GM23338 (cell line): Measurements from ENCODE around the gene TOM1L2. TPM values are rescaled to one million over a fixed set of nuclear protein-coding genes. Genes with fewer than 3 reads are reported as not detected.
A peak's percentile ranks its signal among the peaks of the same experiment; 100 is the strongest.

ENCODE experiments used
- ATAC-seq: fragments of 200-7000 bp; cut with Tn5 transposase; 3 replicates; pipeline ENCODE4 v1.9.1; 2020
- DNase-seq: peaks from one replicate; pipeline ENCODE4 v3.0.0-alpha.2; 2015; ENCODE audit warnings: low spot score
- H2AFZ ChIP-seq: fragments of 200-600 bp; sonication (generic); 2 replicates; pipeline ENCODE4 v1.8.0; 2016; ENCODE audit warnings: antibody characterized with exemption, mild to moderate bottlenecking, moderate library complexity
- H3F3A ChIP-seq: fragments of 200-600 bp; sonication (generic); replicated peaks from 2 replicates; pipeline ENCODE4 v1.8.0; 2017; ENCODE audit warnings: antibody characterized with exemption, mixed run types, low read depth
- H3K27ac ChIP-seq: fragments of 200-600 bp; sonication (generic); 2 replicates; pipeline ENCODE4 v1.6.1; 2016; ENCODE audit warnings: low read depth
- H3K27me3 ChIP-seq: fragments of 200-600 bp; sonication (generic); 2 replicates; pipeline ENCODE4 v1.8.0; 2016; ENCODE audit warnings: mild to moderate bottlenecking, mixed run types, moderate library complexity; ENCODE audit not compliant: insufficient read depth
- H3K36me3 ChIP-seq: fragments of 200-600 bp; sonication (generic); 2 replicates; pipeline ENCODE4 v1.8.0; 2016; ENCODE audit warnings: mild to moderate bottlenecking; ENCODE audit not compliant: insufficient read depth
- H3K4me1 ChIP-seq: fragments of 200-600 bp; sonication (generic); 2 replicates; pipeline ENCODE4 v1.8.0; 2016; ENCODE audit warnings: mild to moderate bottlenecking, moderate library complexity; ENCODE audit not compliant: insufficient read depth
- H3K4me2 ChIP-seq: fragments of 200-600 bp; sonication (generic); 2 replicates; pipeline ENCODE4 v1.7.1; 2017; ENCODE audit warnings: mixed run types
- H3K4me3 ChIP-seq: fragments of 200-600 bp; sonication (generic); 2 replicates; pipeline ENCODE4 v1.6.1; 2016; ENCODE audit warnings: mixed run types
- H3K79me2 ChIP-seq: fragments of 200-600 bp; sonication (generic); replicated peaks from 2 replicates; pipeline ENCODE4 v1.8.0; 2017; ENCODE audit warnings: mild to moderate bottlenecking; ENCODE audit not compliant: insufficient read depth
- H3K9me2 ChIP-seq: fragments of 200-600 bp; sonication (generic); 2 replicates; pipeline ENCODE4 v1.8.0; 2017; ENCODE audit not compliant: insufficient read depth
- H4K20me1 ChIP-seq: fragments of 200-600 bp; sonication (generic); replicated peaks from 2 replicates; pipeline ENCODE4 v1.8.0; 2017; ENCODE audit warnings: mild to moderate bottlenecking; ENCODE audit not compliant: insufficient read depth
- H3K27ac Mint-ChIP-seq: 2 replicates; pipeline ENCODE4 v1.8.0; 2020; ENCODE audit warnings: inconsistent platforms, mild to moderate bottlenecking, moderate library complexity, mixed read lengths
- H3K27me3 Mint-ChIP-seq: 3 replicates; pipeline ENCODE4 v1.8.0; 2022; ENCODE audit warnings: low read depth, mild to moderate bottlenecking, moderate library complexity, mixed read lengths, inconsistent platforms; ENCODE audit not compliant: insufficient read depth, poor library complexity
- H3K36me3 Mint-ChIP-seq: 3 replicates; pipeline ENCODE4 v1.8.0; 2021; ENCODE audit warnings: low read depth, mild to moderate bottlenecking, inconsistent platforms, moderate library complexity, mixed read lengths
- H3K4me1 Mint-ChIP-seq: 3 replicates; pipeline ENCODE4 v1.8.0; 2020; ENCODE audit warnings: mild to moderate bottlenecking, inconsistent platforms, mixed read lengths
- H3K4me3 Mint-ChIP-seq: 3 replicates; pipeline ENCODE4 v1.8.0; 2021; ENCODE audit warnings: moderate library complexity, mild to moderate bottlenecking, inconsistent platforms, mixed read lengths
- H3K9me3 Mint-ChIP-seq: 3 replicates; pipeline ENCODE4 v1.8.0; 2020; ENCODE audit warnings: moderate library complexity, mild to moderate bottlenecking, inconsistent platforms, mixed read lengths
- EZH2 ChIP-seq: fragments of 200-600 bp; sonication (generic); IDR thresholded peaks from one replicate; pipeline ENCODE4 v1.8.0; 2017; ENCODE audit warnings: antibody characterized with exemption, mild to moderate bottlenecking, low read depth; ENCODE audit not compliant: unreplicated experiment
- EZH2phosphoT487 ChIP-seq: fragments of 200-600 bp; sonication (generic); IDR thresholded peaks from one replicate; pipeline ENCODE4 v1.8.1; 2018; ENCODE audit warnings: antibody characterized with exemption; ENCODE audit not compliant: unreplicated experiment
- JUNB ChIP-seq: IDR thresholded peaks from one replicate; pipeline ENCODE4 v1.6.1; 2016; ENCODE audit warnings: antibody characterized with exemption; ENCODE audit not compliant: unreplicated experiment
- STAT1 ChIP-seq: IDR thresholded peaks from one replicate; pipeline ENCODE4 v1.6.1; 2016; ENCODE audit warnings: antibody characterized with exemption; ENCODE audit not compliant: unreplicated experiment
- ZNF331 ChIP-seq: fragments of 250-450 bp; sonication (Bioruptor Pico); IDR thresholded peaks from 2 replicates; pipeline ENCODE4 v1.5.0; 2020; ENCODE audit warnings: low read depth, mild to moderate bottlenecking, moderate library complexity
- polyA plus RNA-seq: library from polyadenylated mRNA; unstranded; fragments of >200 nt; fragmentation: Nextera tagmentation; extraction: Ambion mirVana; gene quantifications from 2 replicates; pipeline ENCODE4 v1.2.1, GENCODE V29; 2016
- total RNA-seq: library from RNA; depleted of rRNA; stranded (reverse); fragments of >200 nt; shearing (Covaris generic); gene quantifications from 2 replicates; pipeline ENCODE4 v1.2.3, GENCODE V29; 2014
- TF ChIP-seq, protein P1 (sequence below), 2 experiments: fragments of 200-600 bp in 1 of 2; sonication (generic) in 1 of 2; conservative IDR thresholded peaks; 2 replicates each; pipeline versions ENCODE4 v1.5.1 to v1.6.1; 2016 to 2017; ENCODE audit warnings: antibody characterized with exemption in 2 of 2, low read depth in 2 of 2, mild to moderate bottlenecking in 2 of 2, moderate library complexity in 1 of 2
- TF ChIP-seq, protein P2 (sequence below): IDR thresholded peaks from 2 replicates; pipeline ENCODE4 v1.6.1; 2016; ENCODE audit warnings: antibody characterized with exemption

The TOM1L2 gene
- total and polyA plus RNA-seq, 2 experiments from 2014 or later = 3.3 TPM

GRCh38 chr17:17979778-17980177, 7.6 kb upstream of the TOM1L2 start:
- H3K27ac ChIP-seq = no peak overlapping the region
- H3K36me3 ChIP-seq = no peaks in the 10 kb centered on the region
- H3K9me2 ChIP-seq = no peaks in the 10 kb centered on the region
- DNase-seq = no peak
- H3K27me3 ChIP-seq = no peaks in the 10 kb centered on the region
- H3K4me3 ChIP-seq = no peak overlapping the region
- H3K27ac Mint-ChIP-seq = no peak overlapping the region
- no peak overlapping the region for H2AFZ ChIP-seq
- H3F3A ChIP-seq = no peaks in the 10 kb centered on the region
- no peaks in the 10 kb centered on the region for H3K4me1 ChIP-seq
- H3K4me1 Mint-ChIP-seq = no peaks in the 10 kb centered on the region
- no peaks in the 10 kb centered on the region for H3K36me3 Mint-ChIP-seq
- no peak for ATAC-seq
- no peak overlapping the region for H3K4me2 ChIP-seq
- TF ChIP-seq EZH2 = no peak
- H3K27me3 Mint-ChIP-seq = peaks cover 3% of the 10 kb centered on the region
- no peaks in the 10 kb centered on the region for H3K79me2 ChIP-seq
- no peak overlapping the region for H3K4me3 Mint-ChIP-seq
- no peaks in the 10 kb centered on the region for H4K20me1 ChIP-seq
- H3K9me3 Mint-ChIP-seq = no peaks in the 10 kb centered on the region

DNA sequence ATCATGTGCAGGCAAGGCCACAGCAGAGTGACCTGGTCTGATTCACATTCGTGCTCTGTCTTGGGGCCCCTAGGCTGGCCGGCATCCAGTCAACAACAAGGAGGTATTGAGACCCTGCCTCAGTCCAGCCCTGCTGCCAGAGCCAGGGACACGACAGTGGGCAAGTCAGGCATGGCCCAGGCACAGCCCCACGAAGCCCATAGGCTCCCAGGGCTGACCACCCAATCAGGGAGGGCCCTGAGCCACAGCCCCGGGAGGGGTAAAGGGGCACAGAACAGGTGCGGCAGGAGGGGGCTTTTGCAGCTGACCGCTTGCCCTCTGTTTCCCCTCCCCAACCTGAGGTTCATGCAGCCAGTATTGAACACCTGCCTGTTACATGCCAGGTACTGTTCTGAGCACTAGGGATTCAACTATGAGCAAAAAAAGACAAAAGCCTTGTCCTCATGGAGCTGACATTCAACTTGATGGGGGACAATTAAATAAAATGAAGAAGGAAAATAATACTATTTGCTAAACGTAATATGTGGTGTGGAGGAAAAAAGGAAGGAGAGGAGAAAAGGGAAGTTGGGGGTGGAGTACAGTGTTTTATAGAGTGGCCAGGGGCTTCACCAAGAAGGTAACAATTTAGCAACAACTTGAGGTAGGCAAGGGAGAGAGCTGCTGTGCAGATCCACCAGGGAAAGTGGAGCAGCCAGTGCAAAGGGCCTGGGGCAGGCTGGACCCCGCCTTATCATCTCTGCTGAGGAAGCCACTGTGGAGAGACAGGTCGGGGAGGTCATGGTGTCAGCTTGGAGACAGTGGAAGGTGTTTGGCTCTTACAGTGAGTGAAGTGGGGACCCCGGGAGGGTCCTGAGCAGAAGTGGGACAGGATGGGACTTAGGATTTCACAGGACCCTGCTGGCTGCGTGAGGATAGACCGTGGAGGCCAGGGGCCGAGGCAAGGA, 6.6 kb upstream of the TOM1L2 start:
- TF ChIP-seq, protein P1, sequence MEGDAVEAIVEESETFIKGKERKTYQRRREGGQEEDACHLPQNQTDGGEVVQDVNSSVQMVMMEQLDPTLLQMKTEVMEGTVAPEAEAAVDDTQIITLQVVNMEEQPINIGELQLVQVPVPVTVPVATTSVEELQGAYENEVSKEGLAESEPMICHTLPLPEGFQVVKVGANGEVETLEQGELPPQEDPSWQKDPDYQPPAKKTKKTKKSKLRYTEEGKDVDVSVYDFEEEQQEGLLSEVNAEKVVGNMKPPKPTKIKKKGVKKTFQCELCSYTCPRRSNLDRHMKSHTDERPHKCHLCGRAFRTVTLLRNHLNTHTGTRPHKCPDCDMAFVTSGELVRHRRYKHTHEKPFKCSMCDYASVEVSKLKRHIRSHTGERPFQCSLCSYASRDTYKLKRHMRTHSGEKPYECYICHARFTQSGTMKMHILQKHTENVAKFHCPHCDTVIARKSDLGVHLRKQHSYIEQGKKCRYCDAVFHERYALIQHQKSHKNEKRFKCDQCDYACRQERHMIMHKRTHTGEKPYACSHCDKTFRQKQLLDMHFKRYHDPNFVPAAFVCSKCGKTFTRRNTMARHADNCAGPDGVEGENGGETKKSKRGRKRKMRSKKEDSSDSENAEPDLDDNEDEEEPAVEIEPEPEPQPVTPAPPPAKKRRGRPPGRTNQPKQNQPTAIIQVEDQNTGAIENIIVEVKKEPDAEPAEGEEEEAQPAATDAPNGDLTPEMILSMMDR (conservative IDR thresholded peaks at IDR 0.05; ENCODE audit: low read depth in 2 of 2) = no peak
- TF ChIP-seq, protein P2, sequence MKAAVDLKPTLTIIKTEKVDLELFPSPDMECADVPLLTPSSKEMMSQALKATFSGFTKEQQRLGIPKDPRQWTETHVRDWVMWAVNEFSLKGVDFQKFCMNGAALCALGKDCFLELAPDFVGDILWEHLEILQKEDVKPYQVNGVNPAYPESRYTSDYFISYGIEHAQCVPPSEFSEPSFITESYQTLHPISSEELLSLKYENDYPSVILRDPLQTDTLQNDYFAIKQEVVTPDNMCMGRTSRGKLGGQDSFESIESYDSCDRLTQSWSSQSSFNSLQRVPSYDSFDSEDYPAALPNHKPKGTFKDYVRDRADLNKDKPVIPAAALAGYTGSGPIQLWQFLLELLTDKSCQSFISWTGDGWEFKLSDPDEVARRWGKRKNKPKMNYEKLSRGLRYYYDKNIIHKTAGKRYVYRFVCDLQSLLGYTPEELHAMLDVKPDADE = no peak

DNA sequence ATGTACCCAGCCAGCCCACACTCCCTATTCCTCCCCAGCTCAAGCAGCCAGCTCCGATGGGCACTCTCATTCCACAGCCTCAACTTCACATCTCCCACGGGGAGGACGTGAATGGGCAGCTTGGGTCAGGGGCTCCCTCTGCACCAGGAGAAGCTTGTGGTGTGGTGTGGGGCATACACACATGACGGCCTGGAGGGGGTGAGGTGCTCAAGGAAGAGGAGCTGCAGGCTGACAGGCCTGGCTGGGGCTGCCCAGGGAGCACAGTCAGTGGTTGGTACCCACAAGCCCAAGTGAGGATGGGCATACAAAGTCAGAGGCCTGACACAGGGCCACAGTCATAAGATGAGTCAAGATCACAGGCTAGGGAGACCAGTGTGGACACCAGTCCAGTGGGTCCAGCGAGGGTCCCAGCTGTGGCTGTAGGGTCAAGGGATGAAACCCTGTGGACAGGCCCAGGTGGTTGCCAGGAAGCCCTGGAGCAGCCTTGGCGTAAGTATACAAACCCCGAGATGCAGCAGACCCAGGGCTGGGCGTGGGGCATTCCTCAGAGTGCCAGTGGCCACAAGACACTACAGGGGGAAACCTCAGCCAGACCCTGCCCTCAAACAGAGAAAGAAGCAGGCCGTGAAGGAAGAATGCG, 4.9 kb upstream of the TOM1L2 start:
- no peak overlapping the region for H3K27ac Mint-ChIP-seq
- H3K79me2 ChIP-seq = no peaks in the 10 kb centered on the region
- no peaks in the 10 kb centered on the region for H3K4me1 ChIP-seq
- no peak for ATAC-seq
- TF ChIP-seq STAT1 (no peak), ZNF331 (no peak), JUNB (no peak), EZH2phosphoT487 (no peak)
- TF ChIP-seq, protein P2 = no peak
- H3K27ac ChIP-seq = no peak overlapping the region
- no peak overlapping the region for H3K4me3 ChIP-seq
- no peaks in the 10 kb centered on the region for H4K20me1 ChIP-seq
- no peak for DNase-seq
- H3K36me3 ChIP-seq = no peaks in the 10 kb centered on the region
- no peak overlapping the region for H2AFZ ChIP-seq
- H3F3A ChIP-seq = no peaks in the 10 kb centered on the region
- no peaks in the 10 kb centered on the region for H3K27me3 ChIP-seq
- no peaks in the 10 kb centered on the region for H3K9me2 ChIP-seq
- H3K27me3 Mint-ChIP-seq = peaks cover 7% of the 10 kb centered on the region
- no peaks in the 10 kb centered on the region for H3K9me3 Mint-ChIP-seq
- no peak overlapping the region for H3K4me2 ChIP-seq
- H3K4me1 Mint-ChIP-seq = no peaks in the 10 kb centered on the region
- no peaks in the 10 kb centered on the region for H3K36me3 Mint-ChIP-seq
- H3K4me3 Mint-ChIP-seq = no peak overlapping the region

More for the DNA sequence above, 6.6 kb upstream of the TOM1L2 start:
- peaks cover 3% of the 10 kb centered on the region for H3K27me3 Mint-ChIP-seq
- Histone ChIP-seq H3K79me2 (no peaks in the 10 kb centered on the region), H3K36me3 (no peaks in the 10 kb centered on the region), H3K4me1 (no peaks in the 10 kb centered on the region), H3K4me3 (no peak overlapping the region), H3K27ac (no peak overlapping the region), H3F3A (no peaks in the 10 kb centered on the region), H3K9me2 (no peaks in the 10 kb centered on the region), H2AFZ (no peak overlapping the region), H4K20me1 (no peaks in the 10 kb centered on the region), H3K4me2 (no peak overlapping the region), H3K27me3 (no peaks in the 10 kb centered on the region)
- ATAC-seq (peak; percentile 32; the same call in 1 of the 3 replicates), DNase-seq (no peak)
- H3K9me3 Mint-ChIP-seq = no peaks in the 10 kb centered on the region
- H3K4me1 Mint-ChIP-seq = no peaks in the 10 kb centered on the region
- H3K27ac Mint-ChIP-seq = no peak overlapping the region
- H3K4me3 Mint-ChIP-seq = no peak overlapping the region; the same call in 2 of the 3 replicates
- H3K36me3 Mint-ChIP-seq = no peaks in the 10 kb centered on the region
